Bone marrow (tissue), 2 donors: ENCODE results near the gene HDLBP.
"Not testable (repeated sequence)": the region's sequence is repeated elsewhere in the genome, so short reads cannot be mapped to it uniquely, and the experiment has no call there.

Experiments used
- DNase-seq, 2 donors: peaks; one replicate each; lab custom pipeline; 2025; lab: John Stamatoyannopoulos, UW

The HDLBP gene

GRCh38 chr2:241302759-241303651 is 12.5 kb downstream of the HDLBP start:
- DNase-seq: no peak

- DNase-seq: no peak
Measured at GRCh38 chr2:241302083-241302482, 13.4 kb downstream of the HDLBP start.

- no peak for DNase-seq
Measured at GRCh38 chr2:241300000-241300399, 15.5 kb downstream of the HDLBP start.

GRCh38 chr2:241298673-241299072 is 16.8 kb downstream of the HDLBP start:
- DNase-seq: no peak

GRCh38 chr2:241296767-241297166 is 18.7 kb downstream of the HDLBP start:
- no peak for DNase-seq

GRCh38 chr2:241295326-241296095 is 20.0 kb downstream of the HDLBP start:
- no peak for DNase-seq

- not testable (repeated sequence) for DNase-seq
Measured at GRCh38 chr2:241293378-241293797, 22.1 kb downstream of the HDLBP start.

- DNase-seq: no peak
Measured at GRCh38 chr2:241291977-241292376, 23.5 kb downstream of the HDLBP start.

GRCh38 chr2:241291153-241291552 is 24.3 kb downstream of the HDLBP start:
- no peak for DNase-seq

- DNase-seq: no peak
Measured at GRCh38 chr2:241289597-241289996, 25.9 kb downstream of the HDLBP start.

GRCh38 chr2:241289053-241289452 is 26.4 kb downstream of the HDLBP start:
- DNase-seq: no peak

GRCh38 chr2:241288324-241288888 is 27.1 kb downstream of the HDLBP start:
- no peak for DNase-seq

GRCh38 chr2:241286348-241287090 is 29.0 kb downstream of the HDLBP start:
- no peak for DNase-seq

GRCh38 chr2:241285596-241285995 is 29.9 kb downstream of the HDLBP start:
- DNase-seq: no peak

GRCh38 chr2:241282555-241282954 is 32.9 kb downstream of the HDLBP start:
- DNase-seq: no peak

GRCh38 chr2:241280291-241280690 is 35.2 kb downstream of the HDLBP start:
- no peak for DNase-seq

- no peak for DNase-seq
Measured at GRCh38 chr2:241279828-241280227, 35.6 kb downstream of the HDLBP start.

- no peak for DNase-seq
Measured at GRCh38 chr2:241279413-241279812, 36.1 kb downstream of the HDLBP start.

GRCh38 chr2:241278306-241278705 is 37.2 kb downstream of the HDLBP start:
- not testable (repeated sequence) for DNase-seq

- DNase-seq: no peak
Measured at GRCh38 chr2:241275910-241276309, 39.6 kb downstream of the HDLBP start.

- DNase-seq: no peak
Measured at GRCh38 chr2:241275504-241275903, 40.0 kb downstream of the HDLBP start.

- DNase-seq: no peak
Measured at GRCh38 chr2:241274127-241274526, 41.3 kb downstream of the HDLBP start.
